Thoracic aorta (tissue), 2 donors: ENCODE data around the gene PTPRG. TPM values are rescaled to one million over a fixed set of nuclear protein-coding genes. Genes with fewer than 3 reads are reported as not detected.

Experiments
- ATAC-seq: fragments of 150-250 bp; one replicate; pipeline ENCODE4 v1.8.0; 2017; ENCODE audit warnings: low read depth; ENCODE audit not compliant: insufficient number of reproducible peaks, low FRiP score
- DNase-seq: peaks from one replicate; pipeline ENCODE4 v3.0.0-alpha.2; 2020; ENCODE audit warnings: low spot score
- H3K27ac ChIP-seq, 2 donors: fragments of 200-600 bp; sonication (generic); 1 replicate in 1 of 2; 2 replicates in 1 of 2; pipeline ENCODE4 v1.5.1; 2016; ENCODE audit warnings: mild to moderate bottlenecking in 2 of 2, moderate library complexity in 2 of 2
- H3K27me3 ChIP-seq: fragments of 200-600 bp; sonication (generic); replicated peaks from 2 replicates; pipeline ENCODE4 v1.6.0; 2016; ENCODE audit warnings: mild to moderate bottlenecking; ENCODE audit not compliant: insufficient read depth
- H3K36me3 ChIP-seq: fragments of 200-600 bp; sonication (generic); one replicate; pipeline ENCODE4 v1.5.1; 2016
- H3K4me1 ChIP-seq, 2 donors: fragments of 200-600 bp; sonication (generic); 1 replicate in 1 of 2; 2 replicates in 1 of 2; pipeline versions ENCODE4 v1.5.1 to v1.6.0; 2016; ENCODE audit warnings: low read depth in 2 of 2, mild to moderate bottlenecking in 1 of 2; ENCODE audit not compliant: control insufficient read depth in 1 of 2
- H3K4me3 ChIP-seq: fragments of 200-600 bp; sonication (generic); 2 replicates; pipeline ENCODE4 v1.5.1; 2016; ENCODE audit warnings: mild to moderate bottlenecking
- H3K9me3 ChIP-seq: fragments of 200-600 bp; sonication (generic); 2 replicates; pipeline ENCODE4 v1.5.1; 2016
- total RNA-seq, 2 donors: library from RNA; depleted of rRNA; stranded (reverse); fragments of >200 nt; gene quantifications; one replicate each; pipeline versions ENCODE4 v1.1.0 to v1.2.3, GENCODE V29; 2016
- TF ChIP-seq, protein P1 (sequence below): fragments of 200-600 bp; sonication (generic); IDR thresholded peaks from one replicate; pipeline ENCODE4 v1.5.1; 2019; ENCODE audit warnings: antibody characterized with exemption

Gene PTPRG
- total RNA-seq, 2 donors from 2014 or later = 154 to 208 TPM

DNA sequence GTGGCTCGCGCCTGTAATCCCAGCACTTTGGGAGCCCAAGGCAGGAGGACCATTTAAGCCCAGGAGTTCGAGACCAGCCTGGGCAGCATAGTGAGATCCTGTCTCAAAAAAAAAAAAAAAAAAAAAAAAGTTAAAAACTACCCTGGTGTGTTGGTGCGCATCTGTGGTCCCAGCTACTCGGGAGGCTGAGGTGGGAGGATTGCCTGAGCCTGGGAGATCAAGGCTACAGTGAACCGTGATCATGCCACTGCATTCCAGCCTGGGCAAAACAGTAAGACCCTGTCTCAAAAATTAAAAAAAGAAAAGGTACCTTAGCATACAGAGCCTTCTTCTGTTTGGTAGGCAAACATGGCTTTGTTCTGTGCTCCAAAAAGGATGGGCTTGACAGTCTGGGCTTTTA lies 57.5 kb downstream of the PTPRG start:
- H3K36me3 ChIP-seq = no peaks in the 10 kb centered on the region
- peaks cover 0 to 15% of the 10 kb centered on the region in 2 donors for H3K4me1 ChIP-seq
- H3K9me3 ChIP-seq = no peaks in the 10 kb centered on the region
- H3K27me3 ChIP-seq = no peaks in the 10 kb centered on the region
- DNase-seq (no peak), ATAC-seq (no peak)
- H3K27ac ChIP-seq = no peak overlapping the region
- TF ChIP-seq, protein P1, sequence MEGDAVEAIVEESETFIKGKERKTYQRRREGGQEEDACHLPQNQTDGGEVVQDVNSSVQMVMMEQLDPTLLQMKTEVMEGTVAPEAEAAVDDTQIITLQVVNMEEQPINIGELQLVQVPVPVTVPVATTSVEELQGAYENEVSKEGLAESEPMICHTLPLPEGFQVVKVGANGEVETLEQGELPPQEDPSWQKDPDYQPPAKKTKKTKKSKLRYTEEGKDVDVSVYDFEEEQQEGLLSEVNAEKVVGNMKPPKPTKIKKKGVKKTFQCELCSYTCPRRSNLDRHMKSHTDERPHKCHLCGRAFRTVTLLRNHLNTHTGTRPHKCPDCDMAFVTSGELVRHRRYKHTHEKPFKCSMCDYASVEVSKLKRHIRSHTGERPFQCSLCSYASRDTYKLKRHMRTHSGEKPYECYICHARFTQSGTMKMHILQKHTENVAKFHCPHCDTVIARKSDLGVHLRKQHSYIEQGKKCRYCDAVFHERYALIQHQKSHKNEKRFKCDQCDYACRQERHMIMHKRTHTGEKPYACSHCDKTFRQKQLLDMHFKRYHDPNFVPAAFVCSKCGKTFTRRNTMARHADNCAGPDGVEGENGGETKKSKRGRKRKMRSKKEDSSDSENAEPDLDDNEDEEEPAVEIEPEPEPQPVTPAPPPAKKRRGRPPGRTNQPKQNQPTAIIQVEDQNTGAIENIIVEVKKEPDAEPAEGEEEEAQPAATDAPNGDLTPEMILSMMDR = no peak
- no peak overlapping the region for H3K4me3 ChIP-seq

DNA sequence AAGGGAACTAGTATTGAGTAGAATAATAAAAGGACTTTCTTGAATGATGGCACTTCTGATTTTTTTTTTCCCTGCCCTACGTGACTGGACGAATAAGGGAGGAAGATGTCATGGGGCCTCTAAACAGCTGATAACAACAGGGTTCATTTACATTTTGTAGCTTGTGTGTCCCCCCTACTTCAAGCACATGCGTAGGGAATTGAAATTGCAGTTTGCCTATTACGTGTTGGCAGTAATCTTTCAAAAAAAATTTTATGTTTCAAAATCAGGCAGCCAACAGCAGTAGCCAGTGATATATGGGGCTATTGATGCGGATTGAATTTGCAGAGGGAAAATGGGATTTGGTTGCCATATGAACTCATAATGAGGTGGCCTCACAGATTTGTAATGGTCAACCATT lies 58.7 kb downstream of the PTPRG start:
- no peak overlapping the region for H3K4me3 ChIP-seq
- DNase-seq = no peak
- no peak overlapping the region for H3K27ac ChIP-seq
- H3K36me3 ChIP-seq = no peaks in the 10 kb centered on the region
- ATAC-seq = no peak
- no peaks in the 10 kb centered on the region for H3K27me3 ChIP-seq
- TF ChIP-seq, protein P1 = no peak
- H3K4me1 ChIP-seq = peaks cover 0 to 15% of the 10 kb centered on the region in 2 donors
- no peaks in the 10 kb centered on the region for H3K9me3 ChIP-seq

DNA sequence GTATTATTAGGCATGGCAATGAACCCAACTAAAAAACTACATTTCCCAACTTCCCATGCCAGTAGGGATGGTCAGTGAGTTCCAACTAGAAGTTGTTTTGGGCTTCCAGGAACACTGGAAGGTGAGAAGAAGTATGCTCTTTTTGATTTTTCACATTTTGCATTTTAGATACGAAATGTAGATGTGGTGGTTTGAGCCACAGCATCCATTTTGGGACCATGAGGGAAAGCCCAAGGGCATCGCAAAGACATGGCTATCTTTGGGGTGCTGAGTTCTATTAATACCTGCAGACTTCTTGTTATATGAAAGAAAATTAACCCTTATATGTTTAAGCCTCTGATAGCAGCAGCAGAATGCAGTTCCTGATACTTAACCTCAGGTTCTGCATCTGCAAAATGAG lies 62.9 kb downstream of the PTPRG start:
- Histone ChIP-seq H3K27me3 (no peaks in the 10 kb centered on the region), H3K4me3 (no peak overlapping the region), H3K4me1 (peaks cover 2 to 14% of the 10 kb centered on the region in 2 donors), H3K36me3 (no peaks in the 10 kb centered on the region), H3K27ac (no peak overlapping the region), H3K9me3 (no peaks in the 10 kb centered on the region)
- no peak for DNase-seq
- TF ChIP-seq, protein P1 = no peak
- no peak for ATAC-seq

DNA sequence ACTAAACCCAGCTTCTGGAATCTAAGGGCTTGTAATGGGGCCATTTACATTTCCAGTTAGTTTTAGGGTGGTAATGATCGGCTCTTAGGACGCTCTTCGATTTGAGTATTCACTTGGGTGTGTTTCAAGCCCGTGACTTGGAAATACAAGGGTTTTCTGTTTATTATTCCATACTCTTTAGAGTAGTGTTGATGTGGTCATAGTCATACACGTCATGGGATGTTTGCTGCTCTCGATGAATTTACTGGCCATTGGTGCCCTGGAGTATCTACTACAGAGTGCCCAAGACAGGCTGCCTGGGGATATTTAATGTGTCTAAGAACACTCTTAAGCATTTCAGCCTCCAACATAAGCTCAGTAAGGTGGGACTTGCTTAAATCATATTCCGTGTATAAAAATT lies 64.1 kb downstream of the PTPRG start:
- Histone ChIP-seq H3K4me3 (no peak overlapping the region), H3K4me1 (peaks cover 2 to 14% of the 10 kb centered on the region in 2 donors), H3K27ac (no peak overlapping the region), H3K36me3 (no peaks in the 10 kb centered on the region), H3K27me3 (no peaks in the 10 kb centered on the region), H3K9me3 (no peaks in the 10 kb centered on the region)
- ATAC-seq (no peak), DNase-seq (no peak)
- TF ChIP-seq, protein P1 = no peak

DNA sequence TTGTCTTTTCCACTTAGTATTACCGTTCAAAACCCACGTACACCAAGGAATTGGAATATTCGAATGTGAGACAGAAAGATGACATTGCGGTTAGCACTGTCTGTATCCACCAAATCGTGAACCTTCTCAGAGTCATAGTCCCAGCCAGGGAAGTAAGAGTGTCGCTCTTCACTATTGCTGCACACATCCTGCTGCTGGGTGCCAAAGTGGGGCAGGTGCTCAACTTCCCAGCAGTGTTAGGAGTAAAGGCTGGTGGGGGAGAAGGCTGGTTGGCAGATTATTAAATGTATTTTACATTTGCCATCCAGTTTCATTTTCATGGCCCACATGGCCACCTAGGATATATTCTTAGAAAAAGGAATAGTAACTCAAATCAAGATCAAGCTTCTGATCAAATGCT lies 65.1 kb downstream of the PTPRG start:
- H3K9me3 ChIP-seq = no peaks in the 10 kb centered on the region
- DNase-seq (no peak), ATAC-seq (no peak)
- peaks cover 2 to 14% of the 10 kb centered on the region in 2 donors for H3K4me1 ChIP-seq
- TF ChIP-seq, protein P1 = no peak
- H3K27ac ChIP-seq = no peak overlapping the region
- H3K36me3 ChIP-seq = no peaks in the 10 kb centered on the region
- H3K27me3 ChIP-seq = no peaks in the 10 kb centered on the region
- no peak overlapping the region for H3K4me3 ChIP-seq
